ENCODE measurements around the gene RASSF5.

DNA sequence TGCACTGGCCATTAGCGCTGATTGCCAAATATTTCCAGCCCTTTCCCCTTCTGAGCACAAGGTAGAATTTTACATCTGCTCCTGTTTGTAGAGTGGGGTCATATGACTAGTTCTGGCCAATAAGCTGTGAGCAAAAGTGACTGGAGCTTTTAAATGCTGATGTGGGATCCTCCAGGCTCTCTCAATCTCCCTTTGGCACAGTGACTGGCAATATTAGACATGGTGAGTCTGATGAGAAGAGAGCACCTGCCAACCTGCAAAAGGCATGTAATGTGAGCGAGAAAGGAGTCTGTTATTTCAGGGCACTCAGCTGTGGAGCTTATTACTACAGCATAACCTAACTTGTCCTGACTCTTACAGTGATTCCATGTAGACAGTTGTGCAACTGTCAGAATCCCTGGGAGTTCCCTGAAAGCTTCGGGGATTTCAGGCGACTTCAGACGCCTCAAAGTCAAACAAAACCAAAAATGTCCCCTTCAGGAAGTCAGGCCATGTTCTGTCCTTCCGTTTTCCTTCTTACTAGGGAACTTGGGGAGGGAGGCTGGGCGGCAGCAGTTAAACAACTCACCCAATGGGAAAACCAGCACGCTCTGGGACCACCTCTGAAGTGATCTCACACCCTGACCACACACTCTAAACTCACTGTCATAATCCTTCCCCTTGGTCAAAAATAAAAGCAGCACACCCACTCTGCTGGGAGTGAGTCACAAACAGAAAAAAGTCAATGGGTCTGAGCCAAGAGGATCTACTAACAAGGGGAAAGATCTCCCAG is 3.6 kb upstream of the RASSF5 start:
- TF ChIP-seq, protein P1, sequence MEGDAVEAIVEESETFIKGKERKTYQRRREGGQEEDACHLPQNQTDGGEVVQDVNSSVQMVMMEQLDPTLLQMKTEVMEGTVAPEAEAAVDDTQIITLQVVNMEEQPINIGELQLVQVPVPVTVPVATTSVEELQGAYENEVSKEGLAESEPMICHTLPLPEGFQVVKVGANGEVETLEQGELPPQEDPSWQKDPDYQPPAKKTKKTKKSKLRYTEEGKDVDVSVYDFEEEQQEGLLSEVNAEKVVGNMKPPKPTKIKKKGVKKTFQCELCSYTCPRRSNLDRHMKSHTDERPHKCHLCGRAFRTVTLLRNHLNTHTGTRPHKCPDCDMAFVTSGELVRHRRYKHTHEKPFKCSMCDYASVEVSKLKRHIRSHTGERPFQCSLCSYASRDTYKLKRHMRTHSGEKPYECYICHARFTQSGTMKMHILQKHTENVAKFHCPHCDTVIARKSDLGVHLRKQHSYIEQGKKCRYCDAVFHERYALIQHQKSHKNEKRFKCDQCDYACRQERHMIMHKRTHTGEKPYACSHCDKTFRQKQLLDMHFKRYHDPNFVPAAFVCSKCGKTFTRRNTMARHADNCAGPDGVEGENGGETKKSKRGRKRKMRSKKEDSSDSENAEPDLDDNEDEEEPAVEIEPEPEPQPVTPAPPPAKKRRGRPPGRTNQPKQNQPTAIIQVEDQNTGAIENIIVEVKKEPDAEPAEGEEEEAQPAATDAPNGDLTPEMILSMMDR (IDR thresholded peaks at IDR 0.05): no peak
- TF ChIP-seq POLR2A (IDR thresholded peaks at IDR 0.05): no peak

All from Peyer's patch (tissue), 4 donors.